ENCODE results near the gene KPNA2. TPM values are rescaled to one million over a fixed set of nuclear protein-coding genes. Genes with fewer than 3 reads are reported as not detected.
"Not testable (repeated sequence)": the region's sequence is repeated elsewhere in the genome, so short reads cannot be mapped to it uniquely, and the experiment has no call there.

KPNA2 gene
- total and polyA plus RNA-seq, 3 donors from 2014 or later, result 143 to 481 (median 157) TPM

GRCh38 chr17:68080411-68081150 lies 45.0 kb downstream of the KPNA2 start:
- no peaks in the 10 kb centered on the region for H3K36me3 ChIP-seq (ENCODE audit: low read depth, missing control alignments)
- H3K27me3 ChIP-seq, result no peaks in the 10 kb centered on the region
- DNase-seq, result no peak
- H3K27ac ChIP-seq, result peak overlapping the region in 1 of 2 donors; percentile 45
- no peak for TF ChIP-seq CTCF (IDR thresholded peaks at IDR 0.05)
- no peak for TF ChIP-seq POLR2A (IDR thresholded peaks at IDR 0.05)
- no peaks in the 10 kb centered on the region for H3K9me3 ChIP-seq
- peak overlapping the region; percentile 40 to 51 for H3K4me3 ChIP-seq
- intact Hi-C loops (cut with DNase I; ENCODE audit: low total_unique reads), result no loop called here
- WGBS, 2 donors, result 58 to 60% methylated on average over 5 to 29 of the region's 46 CpGs
- no peaks in the 10 kb centered on the region for H3K4me1 ChIP-seq

- intact Hi-C loops (cut with DNase I; ENCODE audit: low total_unique reads); H3K4me1 ChIP-seq: not testable (repeated sequence)
Measured at GRCh38 chr17:68081305-68082265, 46.0 kb downstream of the KPNA2 start.

GRCh38 chr17:68085771-68086381 lies 50.3 kb downstream of the KPNA2 start:
- 60 to 66% methylated on average over 7 of the region's 7 CpGs for WGBS, 2 donors
- DNase-seq, result no peak
- peaks cover 4% of the 10 kb centered on the region for H3K4me1 ChIP-seq
- intact Hi-C loops (cut with DNase I; ENCODE audit: low total_unique reads), result no loop called here
- H3K36me3 ChIP-seq (ENCODE audit: low read depth, missing control alignments), result no peaks in the 10 kb centered on the region
- no peak overlapping the region for H3K4me3 ChIP-seq
- TF ChIP-seq POLR2A (IDR thresholded peaks at IDR 0.05) (no peak), CTCF (IDR thresholded peaks at IDR 0.05) (no peak)
- H3K27ac ChIP-seq, result no peak overlapping the region
- no peaks in the 10 kb centered on the region for H3K9me3 ChIP-seq
- no peaks in the 10 kb centered on the region for H3K27me3 ChIP-seq

More at GRCh38 chr17:68081305-68082265, 46.0 kb downstream of the KPNA2 start:
- H3K36me3 ChIP-seq (ENCODE audit: low read depth, missing control alignments); H3K27me3 ChIP-seq; H3K27ac ChIP-seq; H3K9me3 ChIP-seq; H3K4me3 ChIP-seq: not testable (repeated sequence)
- 68 to 72% methylated on average over 13 of the region's 13 CpGs for WGBS, 2 donors
- DNase-seq, result peak; percentile 70

GRCh38 chr17:68086666-68087065 lies 51.1 kb downstream of the KPNA2 start:
- H3K36me3 ChIP-seq (ENCODE audit: low read depth, missing control alignments); H3K4me3 ChIP-seq; DNase-seq; H3K9me3 ChIP-seq; H3K27me3 ChIP-seq; intact Hi-C loops (cut with DNase I; ENCODE audit: low total_unique reads); H3K27ac ChIP-seq; H3K4me1 ChIP-seq: not testable (repeated sequence)
- WGBS, 2 donors, result 37 to 83% methylated on average over 4 of the region's 4 CpGs

- H3K27ac ChIP-seq; H3K27me3 ChIP-seq; H3K4me3 ChIP-seq; H3K4me1 ChIP-seq; DNase-seq; H3K9me3 ChIP-seq; H3K36me3 ChIP-seq (ENCODE audit: low read depth, missing control alignments); intact Hi-C loops (cut with DNase I; ENCODE audit: low total_unique reads): not testable (repeated sequence)
- WGBS, 2 donors, result 74 to 80% methylated on average over 5 to 11 of the region's 11 CpGs
Measured at GRCh38 chr17:68087131-68087623, 51.6 kb downstream of the KPNA2 start.

GRCh38 chr17:68087851-68088250 lies 52.3 kb downstream of the KPNA2 start:
- no peaks in the 10 kb centered on the region for H3K9me3 ChIP-seq
- WGBS, 2 donors, result 77 to 91% methylated on average over 4 of the region's 4 CpGs
- no peak overlapping the region for H3K4me3 ChIP-seq
- H3K27me3 ChIP-seq, result no peaks in the 10 kb centered on the region
- no peak for TF ChIP-seq CTCF (IDR thresholded peaks at IDR 0.05)
- TF ChIP-seq POLR2A (IDR thresholded peaks at IDR 0.05), result no peak
- intact Hi-C loops (cut with DNase I; ENCODE audit: low total_unique reads), result no loop called here
- DNase-seq, result no peak
- no peaks in the 10 kb centered on the region for H3K36me3 ChIP-seq (ENCODE audit: low read depth, missing control alignments)
- peaks cover 4% of the 10 kb centered on the region for H3K4me1 ChIP-seq
- H3K27ac ChIP-seq, result no peak overlapping the region

All from testis (tissue), 3 donors.